HG03095 (cell line): ENCODE data around the gene PRG3.
"Not testable (repeated sequence)": the region's sequence is repeated elsewhere in the genome, so short reads cannot be mapped to it uniquely, and the experiment has no call there.

Experiments
- ATAC-seq: cut with Tn5 transposase; IDR thresholded peaks from one replicate; pipeline ENCODE4 v1.9.1; 2021; ENCODE audit warnings: moderate library complexity; ENCODE audit not compliant: unreplicated experiment

Gene PRG3

DNA sequence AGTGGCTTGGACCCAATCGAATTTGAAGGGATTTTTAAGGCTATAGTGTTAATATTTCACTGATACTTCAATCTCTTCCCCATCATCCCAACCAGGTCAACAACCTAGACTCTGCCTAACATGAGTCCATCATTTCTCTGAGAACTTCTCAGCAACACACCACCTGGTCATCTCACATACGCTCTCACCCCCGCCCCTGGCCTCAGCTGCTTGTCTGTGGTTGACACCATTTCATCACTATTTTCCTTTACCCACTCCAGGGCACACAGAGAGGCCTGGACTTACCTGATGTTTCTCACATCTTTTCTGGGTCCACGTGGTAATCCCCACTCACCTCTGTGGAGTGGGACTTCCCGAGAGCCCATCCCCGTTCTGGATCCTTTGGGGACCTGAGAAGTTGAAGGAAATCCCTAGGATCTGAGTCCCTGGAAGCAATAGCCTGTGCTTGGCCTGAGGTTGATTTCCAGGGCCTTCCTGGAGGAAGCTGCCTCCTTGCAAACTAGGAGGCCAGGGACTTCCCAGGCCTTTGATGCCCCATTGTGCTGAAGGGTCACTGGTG is 39.6 kb downstream of the PRG3 start:
- no peak for ATAC-seq

GRCh38 chr11:57340039-57340615 is 40.8 kb downstream of the PRG3 start:
- ATAC-seq = no peak

GRCh38 chr11:57339328-57339727 is 41.6 kb downstream of the PRG3 start:
- ATAC-seq = no peak

- no peak for ATAC-seq
These were observed 42.8 kb downstream of the PRG3 start, which contains the start of gene P2RX3 for GRCh38 chr11:57338142-57338541. P2RX3 (plus strand) TSS chr11:57338352; CDS start chr11:57338551, 199 bp downstream.

- not testable (repeated sequence) for ATAC-seq
These were observed 44.1 kb downstream of the PRG3 start for GRCh38 chr11:57336856-57337255.

DNA sequence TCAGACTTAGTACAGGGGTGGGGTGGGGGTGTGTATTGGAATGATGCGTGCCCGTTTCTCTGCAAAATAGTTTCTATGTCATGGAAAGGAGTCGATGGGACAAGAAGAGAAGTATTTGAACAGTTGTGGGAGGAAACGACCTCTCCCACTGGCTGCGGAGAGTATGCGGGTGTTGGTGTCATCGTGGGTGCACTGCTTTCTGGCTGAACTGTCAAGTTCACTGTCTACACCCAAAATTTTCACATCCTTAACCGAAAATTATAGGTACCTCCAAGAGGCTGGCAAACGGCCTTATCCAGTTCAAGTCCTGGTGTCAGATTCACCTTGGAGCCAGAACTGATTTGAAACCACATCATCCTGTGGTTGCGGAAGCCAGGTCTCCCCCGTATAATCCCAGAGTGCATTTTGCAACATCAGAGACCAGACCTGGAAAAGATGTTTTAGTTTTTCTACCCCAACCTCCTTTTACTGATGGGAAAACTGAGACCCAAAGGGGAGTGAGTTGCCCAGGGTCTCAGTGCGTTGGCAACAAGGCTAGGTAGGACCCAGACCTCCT is 44.8 kb downstream of the PRG3 start:
- no peak for ATAC-seq

DNA sequence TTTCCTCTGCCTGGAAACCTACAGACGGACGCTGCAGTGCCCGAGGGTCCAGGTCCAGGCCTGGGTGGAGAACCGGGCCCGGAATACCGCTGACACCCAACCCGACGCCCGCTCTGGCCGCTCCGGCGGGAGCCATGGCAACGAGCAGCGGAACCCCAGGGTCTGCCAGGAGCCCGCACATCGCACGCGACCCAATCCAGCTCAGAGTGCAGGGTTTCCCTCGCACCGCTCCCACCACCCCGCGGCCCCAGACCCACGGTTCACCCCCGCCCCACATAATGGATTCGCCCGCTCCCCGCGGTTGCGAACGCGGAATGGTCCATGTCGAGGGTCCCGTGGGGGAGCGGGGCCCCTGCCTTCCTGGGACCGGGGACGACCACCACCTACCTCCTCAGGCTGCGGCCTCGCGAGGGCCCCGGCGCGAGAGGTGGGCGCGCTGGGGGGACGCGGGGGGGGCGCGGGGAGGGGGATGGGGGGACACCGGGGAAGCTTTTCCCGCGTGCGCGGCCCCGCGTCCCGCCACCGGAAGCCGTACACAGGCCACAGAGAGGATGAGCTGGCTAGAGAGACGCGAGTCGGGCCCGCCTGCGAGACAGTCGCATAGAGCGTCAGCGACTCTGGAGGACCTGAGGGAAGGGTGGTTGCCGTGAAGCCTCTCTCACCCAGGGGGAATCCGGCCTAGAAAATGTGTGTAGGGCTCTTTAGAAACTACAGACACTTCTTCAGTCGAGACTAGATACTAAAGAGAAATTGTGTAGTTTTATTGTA is 45.4 kb downstream of the PRG3 start, which contains the start of gene SSRP1:
TSS of gene SSRP1 (minus strand) at position 550 of the 768 bp plus-strand sequence. CDS start 771 bp downstream, outside the sequence.
- peak; percentile 99 for ATAC-seq

- no peak for ATAC-seq
These were observed 46.0 kb downstream of the PRG3 start for GRCh38 chr11:57335023-57335342.

GRCh38 chr11:57332694-57333440 is 48.1 kb downstream of the PRG3 start:
- no peak for ATAC-seq

DNA sequence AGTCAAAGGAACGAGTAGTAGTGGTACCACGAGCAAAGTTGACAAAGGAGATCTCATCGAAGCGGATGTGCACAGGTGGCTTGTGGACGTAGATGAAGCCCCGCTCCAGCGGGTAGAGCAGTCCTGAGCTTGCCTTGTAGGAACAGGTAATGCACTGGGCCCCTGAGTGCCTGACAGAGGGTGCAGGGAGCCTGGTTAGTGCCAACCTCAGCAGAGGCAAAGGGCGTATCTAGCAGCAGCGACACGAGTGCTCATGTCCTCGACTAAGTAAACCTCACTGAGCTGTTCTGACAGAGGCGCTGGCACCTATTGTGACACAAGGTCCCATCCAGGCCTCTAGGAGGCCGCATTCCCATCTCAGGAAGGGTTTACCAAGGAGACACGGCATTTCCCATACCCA is 49.2 kb downstream of the PRG3 start:
- no peak for ATAC-seq

DNA sequence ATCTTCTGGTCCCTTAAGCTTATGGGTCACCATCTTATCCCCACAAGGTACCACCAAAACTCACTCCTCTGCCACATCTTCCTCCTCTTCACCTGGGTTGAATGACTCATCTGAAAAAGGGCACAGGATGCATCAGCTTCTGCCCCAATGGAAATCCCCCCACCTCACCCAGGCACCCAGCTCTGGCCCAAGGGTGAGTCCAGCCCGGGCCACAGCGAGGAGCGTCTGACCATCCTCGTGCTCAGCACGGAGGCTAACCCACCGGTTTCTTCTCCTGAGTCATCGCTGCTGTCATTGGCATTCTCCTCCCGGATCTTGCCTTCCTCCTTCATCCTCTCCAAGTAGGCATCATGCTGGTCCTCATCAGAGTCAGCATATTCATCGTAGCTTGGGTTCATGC is 50.9 kb downstream of the PRG3 start:
- no peak for ATAC-seq

GRCh38 chr11:57327721-57328120 is 53.2 kb downstream of the PRG3 start:
- no peak for ATAC-seq
